ENCODE results near the gene KCP. TPM values are rescaled to one million over a fixed set of nuclear protein-coding genes. Genes with fewer than 3 reads are reported as not detected.

Gene KCP
- total RNA-seq, 2 experiments from 2014 or later = 1.4 to 2.3 TPM

GRCh38 chr7:128849804-128850490 is 60.6 kb downstream of the KCP start:
- POLR2A ChIA-PET = no interaction called here
- intact Hi-C loops (cut with micrococcal nuclease; ENCODE audit: unreplicated experiment) = no loop called here
- no peak for DNase-seq (ENCODE audit: low spot score)
- Histone ChIP-seq H3K9me3 (ENCODE audit: low read length) (no peaks in the 10 kb centered on the region), H3K36me3 (ENCODE audit: insufficient read depth, low read length) (no peaks in the 10 kb centered on the region), H4K20me1 (ENCODE audit: insufficient read depth, low read length) (no peaks in the 10 kb centered on the region), H2AFZ (ENCODE audit: low read length) (no peak overlapping the region), H3K9me2 (ENCODE audit: insufficient read depth, low read length) (no peaks in the 10 kb centered on the region), H3K79me2 (ENCODE audit: insufficient read depth, low read depth, low read length) (no peaks in the 10 kb centered on the region), H3K4me1 (ENCODE audit: insufficient read depth, low read length, poor library complexity, severe bottlenecking) (no peaks in the 10 kb centered on the region), H3K4me3 (ENCODE audit: low read depth, low read length, poor library complexity, severe bottlenecking) (no peak overlapping the region), H3K27ac (ENCODE audit: low read depth, low read length, poor library complexity, severe bottlenecking) (no peak overlapping the region), H3K4me2 (ENCODE audit: low read length) (no peak overlapping the region)
- no TSS peak for BruUV-seq (replicated peaks)
- CTCF ChIA-PET (ENCODE audit: unreplicated experiment) = no interaction called here
- TF ChIP-seq EZH2phosphoT487 (IDR thresholded peaks at IDR 0.05; ENCODE audit: borderline replicate concordance, low read depth, low read length) = no peak

GRCh38 chr7:128849156-128849515 is 61.4 kb downstream of the KCP start:
- POLR2A ChIA-PET = no interaction called here
- Histone ChIP-seq H4K20me1 (ENCODE audit: insufficient read depth, low read length) (no peaks in the 10 kb centered on the region), H3K27ac (ENCODE audit: low read depth, low read length, poor library complexity, severe bottlenecking) (no peak overlapping the region), H3K36me3 (ENCODE audit: insufficient read depth, low read length) (no peaks in the 10 kb centered on the region), H3K4me1 (ENCODE audit: insufficient read depth, low read length, poor library complexity, severe bottlenecking) (no peaks in the 10 kb centered on the region), H3K4me2 (ENCODE audit: low read length) (no peak overlapping the region), H3K9me3 (ENCODE audit: low read length) (no peaks in the 10 kb centered on the region), H3K4me3 (ENCODE audit: low read depth, low read length, poor library complexity, severe bottlenecking) (no peak overlapping the region), H2AFZ (ENCODE audit: low read length) (no peak overlapping the region), H3K9me2 (ENCODE audit: insufficient read depth, low read length) (no peaks in the 10 kb centered on the region), H3K79me2 (ENCODE audit: insufficient read depth, low read depth, low read length) (no peaks in the 10 kb centered on the region)
- CTCF ChIA-PET (ENCODE audit: unreplicated experiment) = no interaction called here
- intact Hi-C loops (cut with micrococcal nuclease; ENCODE audit: unreplicated experiment) = no loop called here
- BruUV-seq (replicated peaks) = no TSS peak
- no peak for DNase-seq (ENCODE audit: low spot score)
- TF ChIP-seq EZH2phosphoT487 (IDR thresholded peaks at IDR 0.05; ENCODE audit: borderline replicate concordance, low read depth, low read length) (no peak), CTCF (conservative IDR thresholded peaks at IDR 0.05; ENCODE audit: low read length) (no peak)

- TF ChIP-seq CTCF (conservative IDR thresholded peaks at IDR 0.05; ENCODE audit: low read length) (no peak), EZH2phosphoT487 (IDR thresholded peaks at IDR 0.05; ENCODE audit: borderline replicate concordance, low read depth, low read length) (no peak)
- Histone ChIP-seq H3K27ac (ENCODE audit: low read depth, low read length, poor library complexity, severe bottlenecking) (no peak overlapping the region), H3K4me3 (ENCODE audit: low read depth, low read length, poor library complexity, severe bottlenecking) (no peak overlapping the region), H3K36me3 (ENCODE audit: insufficient read depth, low read length) (no peaks in the 10 kb centered on the region), H3K4me2 (ENCODE audit: low read length) (no peak overlapping the region), H4K20me1 (ENCODE audit: insufficient read depth, low read length) (no peaks in the 10 kb centered on the region), H3K4me1 (ENCODE audit: insufficient read depth, low read length, poor library complexity, severe bottlenecking) (no peaks in the 10 kb centered on the region), H3K79me2 (ENCODE audit: insufficient read depth, low read depth, low read length) (no peaks in the 10 kb centered on the region), H3K9me2 (ENCODE audit: insufficient read depth, low read length) (no peaks in the 10 kb centered on the region), H2AFZ (ENCODE audit: low read length) (no peak overlapping the region), H3K9me3 (ENCODE audit: low read length) (no peaks in the 10 kb centered on the region)
- no TSS peak for BruUV-seq (replicated peaks)
- no peak for DNase-seq (ENCODE audit: low spot score)
- POLR2A ChIA-PET = no interaction called here
- CTCF ChIA-PET (ENCODE audit: unreplicated experiment) = interaction anchor here (0.8 kb wide), 1 partner anchor 35 kb away, joined by 4 read pairs; no protein-coding TSS in a partner anchor
- intact Hi-C loops (cut with micrococcal nuclease; ENCODE audit: unreplicated experiment) = no loop called here
These were observed 62.0 kb downstream of the KCP start for GRCh38 chr7:128848289-128849155.
